Muscle layer of duodenum (tissue), 2 donors: Measurements from ENCODE around the gene KLF16.
"Not testable (repeated sequence)": the region's sequence is repeated elsewhere in the genome, so short reads cannot be mapped to it uniquely, and the experiment has no call there.

Experiments
- H3K27ac ChIP-seq: one replicate; pipeline ENCODE4 v1.7.0; 2013; ENCODE audit warnings: mild to moderate bottlenecking, low read length
- H3K27me3 ChIP-seq: one replicate; pipeline ENCODE4 v1.7.0; 2013; ENCODE audit warnings: low read depth, mild to moderate bottlenecking, control low read depth, low read length
- H3K36me3 ChIP-seq, 2 donors: one replicate each; pipeline ENCODE4 v1.7.0; 2013; ENCODE audit warnings: low read length in 2 of 2, control low read depth in 1 of 2, mild to moderate bottlenecking in 1 of 2; ENCODE audit not compliant: insufficient read depth in 2 of 2, control insufficient read depth in 1 of 2
- H3K4me1 ChIP-seq, 2 donors: one replicate each; pipeline ENCODE4 v1.7.0; 2013; ENCODE audit warnings: low read length in 2 of 2, mild to moderate bottlenecking in 2 of 2, control low read depth in 1 of 2, moderate library complexity in 1 of 2; ENCODE audit not compliant: insufficient read depth in 2 of 2, control insufficient read depth in 1 of 2
- H3K4me3 ChIP-seq, 2 donors: one replicate each; pipeline ENCODE4 v1.7.0; 2013; ENCODE audit warnings: low read length in 2 of 2, low read depth in 1 of 2, mild to moderate bottlenecking in 1 of 2
- H3K9me3 ChIP-seq, 2 donors: one replicate each; pipeline ENCODE4 v1.7.0; 2013; ENCODE audit warnings: low read length in 2 of 2, control low read depth in 1 of 2, mild to moderate bottlenecking in 1 of 2; ENCODE audit not compliant: control insufficient read depth in 1 of 2
- donor health status: healthy.

Gene KLF16

GRCh38 chr19:1883784-1884183 is 20.4 kb upstream of the KLF16 start:
- H3K9me3 ChIP-seq, result no peaks in the 10 kb centered on the region
- H3K27ac ChIP-seq, result peak overlapping the region; percentile 63
- H3K36me3 ChIP-seq, result peaks cover 0 to 7% of the 10 kb centered on the region in 2 donors
- peaks cover 10 to 38% of the 10 kb centered on the region in 2 donors for H3K4me1 ChIP-seq
- no peaks in the 10 kb centered on the region for H3K27me3 ChIP-seq
- H3K4me3 ChIP-seq, result peak overlapping the region; percentile 89 to 94

- H3K4me3 ChIP-seq, result peak overlapping the region; percentile 89 to 94
- H3K27me3 ChIP-seq, result no peaks in the 10 kb centered on the region
- peaks cover 10 to 38% of the 10 kb centered on the region in 2 donors for H3K4me1 ChIP-seq
- H3K36me3 ChIP-seq, result peaks cover 0 to 7% of the 10 kb centered on the region in 2 donors
- peak overlapping the region; percentile 28 for H3K27ac ChIP-seq
- no peaks in the 10 kb centered on the region for H3K9me3 ChIP-seq
These were observed 19.7 kb upstream of the KLF16 start for GRCh38 chr19:1882786-1883692.

GRCh38 chr19:1882089-1882785 is 18.9 kb upstream of the KLF16 start:
- H3K9me3 ChIP-seq, result no peaks in the 10 kb centered on the region
- peak overlapping the region; percentile 28 for H3K27ac ChIP-seq
- no peaks in the 10 kb centered on the region for H3K27me3 ChIP-seq
- H3K36me3 ChIP-seq, result peaks cover 0 to 7% of the 10 kb centered on the region in 2 donors
- H3K4me3 ChIP-seq, result no peak overlapping the region
- H3K4me1 ChIP-seq, result peaks cover 10 to 38% of the 10 kb centered on the region in 2 donors

GRCh38 chr19:1881393-1882088 is 18.2 kb upstream of the KLF16 start:
- not testable (repeated sequence) for H3K27me3 ChIP-seq, H3K36me3 ChIP-seq, H3K9me3 ChIP-seq, H3K4me3 ChIP-seq
- Histone ChIP-seq H3K4me1 (peaks cover 10 to 41% of the 10 kb centered on the region in 2 donors), H3K27ac (peak overlapping the region; percentile 23)

GRCh38 chr19:1880611-1881392 is 17.4 kb upstream of the KLF16 start:
- H3K27ac ChIP-seq, result no peak overlapping the region
- peaks cover 0 to 7% of the 10 kb centered on the region in 2 donors for H3K36me3 ChIP-seq
- no peak overlapping the region for H3K4me3 ChIP-seq
- peaks cover 10 to 42% of the 10 kb centered on the region in 2 donors for H3K4me1 ChIP-seq
- no peaks in the 10 kb centered on the region for H3K9me3 ChIP-seq
- H3K27me3 ChIP-seq, result no peaks in the 10 kb centered on the region

- H3K4me3 ChIP-seq, H3K9me3 ChIP-seq, H3K27ac ChIP-seq: not testable (repeated sequence)
These were observed 16.6 kb upstream of the KLF16 start for GRCh38 chr19:1879982-1880381.

GRCh38 chr19:1878583-1878982 is 15.2 kb upstream of the KLF16 start:
- not testable (repeated sequence) for H3K9me3 ChIP-seq
- H3K4me1 ChIP-seq, result peaks cover 7 to 47% of the 10 kb centered on the region in 2 donors

More at GRCh38 chr19:1879982-1880381, 16.6 kb upstream of the KLF16 start:
- H3K36me3 ChIP-seq, H3K27me3 ChIP-seq: not testable (repeated sequence)
- peaks cover 10 to 46% of the 10 kb centered on the region in 2 donors for H3K4me1 ChIP-seq

GRCh38 chr19:1877280-1877660 is 13.9 kb upstream of the KLF16 start:
- not testable (repeated sequence) for H3K4me3 ChIP-seq, H3K27ac ChIP-seq, H3K36me3 ChIP-seq, H3K27me3 ChIP-seq, H3K9me3 ChIP-seq
- H3K4me1 ChIP-seq, result peaks cover 6 to 47% of the 10 kb centered on the region in 2 donors

More at GRCh38 chr19:1878583-1878982, 15.2 kb upstream of the KLF16 start:
- H3K27me3 ChIP-seq, H3K36me3 ChIP-seq, H3K4me3 ChIP-seq, H3K27ac ChIP-seq: not testable (repeated sequence)

GRCh38 chr19:1876496-1877279 is 13.3 kb upstream of the KLF16 start:
- H3K27me3 ChIP-seq, H3K9me3 ChIP-seq, H3K36me3 ChIP-seq: not testable (repeated sequence)
- peak overlapping the region; percentile 50 to 95 for H3K4me3 ChIP-seq
- H3K27ac ChIP-seq, result peak overlapping the region; percentile 63
- peaks cover 6 to 42% of the 10 kb centered on the region in 2 donors for H3K4me1 ChIP-seq
